Effector CD8-positive, alpha-beta T cell (primary cell): ENCODE data around the gene ATXN1L.
"Not testable (repeated sequence)": the region's sequence is repeated elsewhere in the genome, so short reads cannot be mapped to it uniquely, and the experiment has no call there.

Experiments
- DNase-seq: peaks from one replicate; lab custom pipeline; 2025; lab: John Stamatoyannopoulos, UW

Gene ATXN1L

GRCh38 chr16:71852158-71852557 lies 6.4 kb downstream of the ATXN1L start:
- DNase-seq: no peak

GRCh38 chr16:71852561-71852960 lies 6.8 kb downstream of the ATXN1L start:
- no peak for DNase-seq

DNA sequence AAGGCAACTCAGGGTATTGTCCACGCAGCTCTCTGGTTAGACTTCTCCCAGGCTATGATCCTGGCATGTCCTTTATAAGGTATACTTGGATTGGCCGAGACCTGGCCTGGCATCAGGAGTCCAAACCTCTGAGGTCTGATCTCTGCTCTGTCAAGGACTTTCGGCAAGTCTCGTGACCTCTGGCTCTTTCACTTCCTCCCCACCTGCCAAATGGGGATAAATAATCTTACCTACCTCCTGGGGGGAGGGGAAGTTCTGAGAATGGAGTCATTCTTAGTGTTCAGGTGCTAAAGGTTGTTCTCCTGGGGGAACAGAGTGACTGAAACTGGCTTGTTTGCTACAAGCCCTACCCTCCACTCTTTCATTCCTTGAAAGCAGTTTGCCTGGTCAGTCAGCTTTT lies 7.6 kb downstream of the ATXN1L start:
- no peak for DNase-seq

GRCh38 chr16:71854369-71854948 lies 8.7 kb downstream of the ATXN1L start:
- DNase-seq: no peak

DNA sequence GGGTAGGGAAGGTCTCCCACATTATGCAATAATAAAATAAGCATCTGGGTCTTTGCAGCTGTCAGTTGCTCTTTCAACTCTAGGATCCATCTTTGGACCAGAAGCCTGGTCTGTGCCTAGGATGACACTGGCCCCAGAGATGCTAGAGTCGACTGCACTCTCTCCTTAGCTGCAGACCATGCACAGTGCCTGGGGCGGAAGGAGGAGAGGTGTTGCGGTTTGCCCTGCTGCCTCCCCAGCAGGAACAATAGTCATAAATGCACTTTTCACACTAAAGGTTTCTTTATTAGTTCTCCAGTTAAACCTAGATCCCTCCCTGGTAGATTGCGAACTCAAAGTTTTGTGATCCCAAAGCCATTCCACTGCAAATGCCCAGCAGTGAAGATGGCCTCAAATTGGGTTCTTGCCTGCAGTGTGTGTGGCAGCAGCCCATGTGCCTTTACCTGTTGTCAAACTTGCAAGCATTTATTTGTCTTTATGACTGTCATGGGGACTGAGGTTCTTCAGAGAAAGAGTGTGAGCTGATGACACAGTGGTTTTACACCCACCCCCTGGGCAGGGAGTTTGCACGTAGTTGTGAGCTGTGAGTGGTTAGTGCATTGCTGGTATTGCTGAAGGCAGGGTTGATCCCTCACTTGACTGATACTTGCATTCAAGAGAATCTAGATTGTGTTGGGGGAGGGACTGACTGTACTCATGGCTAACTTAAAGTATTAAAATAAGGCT lies 10.3 kb downstream of the ATXN1L start:
- DNase-seq: no peak

DNA sequence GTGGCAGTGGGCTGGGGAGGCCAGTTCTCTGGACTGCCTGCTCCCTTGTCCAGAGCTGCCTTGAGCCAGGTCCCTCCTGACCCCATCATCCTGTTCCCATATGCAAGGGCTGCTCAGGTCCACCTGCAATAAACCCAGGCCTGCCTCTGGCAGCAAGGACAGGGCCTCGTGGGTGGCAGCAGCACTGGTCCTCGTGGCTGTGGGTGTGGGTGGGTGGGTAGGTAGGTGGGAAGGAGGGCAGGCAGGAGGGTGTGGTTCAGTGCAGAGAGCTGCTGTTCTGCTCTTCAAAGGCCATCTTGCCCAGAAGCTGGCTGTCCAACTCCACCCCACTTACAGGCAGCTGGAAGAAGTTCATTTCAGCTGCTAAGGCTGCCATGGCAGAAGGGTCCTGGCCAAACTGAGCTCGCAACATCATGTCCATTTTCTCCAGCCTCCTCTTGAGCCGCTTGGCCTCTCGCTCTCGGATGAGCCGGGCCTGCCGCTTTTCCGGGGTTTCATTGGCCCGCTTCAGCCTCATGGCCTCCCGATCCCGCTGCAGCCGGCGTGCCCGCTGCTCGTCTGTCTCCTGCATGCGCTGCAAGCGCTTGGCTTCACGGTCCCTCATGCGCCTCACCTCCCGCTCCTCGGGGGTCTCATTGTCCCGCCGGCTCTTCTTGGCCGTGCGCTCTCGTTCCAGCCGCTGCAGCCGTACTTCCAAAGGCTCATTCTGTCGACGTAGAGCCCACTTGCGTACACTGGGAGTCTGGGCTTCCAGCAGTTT lies 14.2 kb downstream of the ATXN1L start:
- no peak for DNase-seq

- no peak for DNase-seq
These were observed 18.2 kb downstream of the ATXN1L start for GRCh38 chr16:71863995-71864394.

- DNase-seq: no peak
These were observed 19.5 kb downstream of the ATXN1L start for GRCh38 chr16:71865173-71865863.

DNA sequence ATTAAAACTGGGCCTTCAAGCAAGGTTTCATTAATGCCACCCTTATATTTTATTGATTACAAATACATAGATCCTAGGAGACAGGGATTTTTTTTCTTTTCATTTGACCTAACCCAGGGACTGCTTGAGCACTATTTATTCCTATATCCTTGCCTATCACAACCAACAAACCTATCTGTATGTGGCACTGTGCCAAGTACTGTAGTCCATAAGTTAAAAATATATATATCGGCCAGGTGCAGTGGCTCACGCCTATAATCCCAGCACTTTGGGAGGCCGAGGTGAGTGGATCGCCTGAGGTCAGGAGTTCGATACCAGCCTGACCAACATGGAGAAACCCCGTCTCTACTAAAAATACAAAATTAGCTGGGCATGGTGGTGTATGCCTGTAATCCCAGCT lies 21.4 kb downstream of the ATXN1L start:
- DNase-seq: not testable (repeated sequence)

DNA sequence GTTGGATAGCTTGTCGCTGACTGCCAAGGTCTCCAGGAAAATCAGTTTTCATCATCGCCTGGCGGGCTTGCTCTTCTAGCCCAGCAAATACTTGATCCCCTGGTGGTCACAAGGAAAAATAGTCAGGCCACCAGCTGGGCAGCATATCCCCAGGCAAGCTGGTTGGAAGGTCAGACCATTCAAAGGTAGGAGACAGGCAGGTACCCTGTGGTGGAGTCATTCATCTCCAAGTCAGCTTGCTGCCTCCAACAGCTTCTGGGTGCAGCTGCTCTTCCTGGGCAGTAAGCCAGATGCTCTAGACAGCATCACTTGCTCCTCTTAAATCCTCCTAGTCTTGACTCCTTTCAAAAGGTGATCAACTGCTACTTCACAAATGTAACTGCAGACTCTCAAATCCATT lies 22.2 kb downstream of the ATXN1L start:
- no peak for DNase-seq

DNA sequence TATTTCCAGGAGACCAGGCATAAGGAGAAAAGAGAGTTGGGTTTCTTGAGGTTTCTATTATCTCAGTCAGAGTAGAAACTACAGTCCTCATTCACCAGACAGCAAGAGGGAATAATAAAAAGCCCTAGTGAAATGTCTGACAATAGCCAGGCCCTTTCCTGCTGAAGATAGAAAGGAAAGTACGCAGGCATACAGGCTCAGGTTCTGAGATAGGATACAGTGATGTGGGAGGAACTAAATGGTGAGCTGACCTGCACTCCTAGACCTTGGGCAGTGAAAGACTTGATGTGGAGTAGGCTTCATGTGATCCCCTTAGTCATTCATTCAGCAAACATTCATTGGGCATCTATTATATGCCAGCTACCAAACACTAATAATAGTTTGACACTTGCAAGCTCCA lies 23.3 kb downstream of the ATXN1L start:
- DNase-seq: no peak

DNA sequence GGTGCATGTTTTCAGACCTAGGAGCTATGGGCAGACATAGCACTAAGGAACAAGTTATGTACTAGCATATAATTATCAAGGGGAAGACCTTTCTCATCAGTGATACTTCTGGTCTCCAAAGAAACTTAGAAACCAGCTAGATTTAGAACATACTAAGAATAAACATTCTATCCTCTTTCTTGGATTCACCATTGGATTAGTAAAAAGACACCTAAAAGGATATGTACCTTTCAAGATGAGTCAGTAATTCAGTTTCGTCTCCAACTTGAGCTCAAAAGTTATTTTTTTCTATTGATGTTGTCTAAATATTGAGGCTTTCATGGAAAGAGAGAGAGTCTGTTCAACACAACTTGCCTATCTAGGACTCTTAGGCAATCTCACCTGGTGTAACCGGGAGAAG lies 25.0 kb downstream of the ATXN1L start:
- no peak for DNase-seq

DNA sequence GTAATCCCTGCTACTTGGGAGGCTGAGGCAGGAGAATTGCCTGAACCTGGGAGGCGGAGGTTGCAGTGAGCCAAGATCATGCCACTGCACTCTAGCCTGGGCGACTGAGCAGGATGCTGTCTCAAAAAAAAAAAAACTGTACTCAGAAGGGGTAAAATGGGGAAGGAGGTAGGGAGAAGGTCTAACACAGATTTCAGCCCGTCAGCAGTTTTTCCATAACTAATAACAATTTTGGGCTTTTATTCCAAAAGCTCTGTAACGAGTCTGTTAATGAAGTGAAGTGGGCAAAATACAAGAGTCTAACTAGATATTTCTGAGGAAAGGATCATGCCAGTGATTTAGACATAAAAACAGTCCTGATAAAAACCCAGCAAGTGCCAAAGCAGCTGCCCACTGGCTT lies 27.4 kb downstream of the ATXN1L start:
- DNase-seq: no peak

DNA sequence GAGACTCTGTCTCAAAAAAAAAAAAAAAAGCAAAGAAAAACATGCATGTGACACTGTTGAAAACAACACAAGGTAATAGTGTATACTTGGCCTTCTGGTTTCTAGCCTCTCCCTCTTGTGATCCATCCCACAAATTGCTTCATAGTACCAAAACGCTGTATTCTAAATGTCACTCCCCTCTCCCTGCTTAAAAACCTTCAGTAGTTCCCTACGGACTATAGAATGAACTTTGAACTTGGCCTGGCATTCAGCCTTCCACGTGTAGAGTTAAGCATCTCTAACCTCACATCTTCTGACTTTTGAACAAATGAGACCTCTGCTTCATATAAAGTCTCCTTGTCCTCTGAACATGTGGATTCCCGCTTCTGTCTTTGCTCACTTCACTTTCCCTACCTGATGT lies 33.1 kb downstream of the ATXN1L start:
- no peak for DNase-seq

- no peak for DNase-seq
These were observed 34.4 kb downstream of the ATXN1L start for GRCh38 chr16:71880176-71880575.

- peak; percentile 57 for DNase-seq
These were observed 36.9 kb downstream of the ATXN1L start for GRCh38 chr16:71882505-71883167.

GRCh38 chr16:71883168-71883848 lies 37.5 kb downstream of the ATXN1L start:
- DNase-seq: peak; percentile 23

DNA sequence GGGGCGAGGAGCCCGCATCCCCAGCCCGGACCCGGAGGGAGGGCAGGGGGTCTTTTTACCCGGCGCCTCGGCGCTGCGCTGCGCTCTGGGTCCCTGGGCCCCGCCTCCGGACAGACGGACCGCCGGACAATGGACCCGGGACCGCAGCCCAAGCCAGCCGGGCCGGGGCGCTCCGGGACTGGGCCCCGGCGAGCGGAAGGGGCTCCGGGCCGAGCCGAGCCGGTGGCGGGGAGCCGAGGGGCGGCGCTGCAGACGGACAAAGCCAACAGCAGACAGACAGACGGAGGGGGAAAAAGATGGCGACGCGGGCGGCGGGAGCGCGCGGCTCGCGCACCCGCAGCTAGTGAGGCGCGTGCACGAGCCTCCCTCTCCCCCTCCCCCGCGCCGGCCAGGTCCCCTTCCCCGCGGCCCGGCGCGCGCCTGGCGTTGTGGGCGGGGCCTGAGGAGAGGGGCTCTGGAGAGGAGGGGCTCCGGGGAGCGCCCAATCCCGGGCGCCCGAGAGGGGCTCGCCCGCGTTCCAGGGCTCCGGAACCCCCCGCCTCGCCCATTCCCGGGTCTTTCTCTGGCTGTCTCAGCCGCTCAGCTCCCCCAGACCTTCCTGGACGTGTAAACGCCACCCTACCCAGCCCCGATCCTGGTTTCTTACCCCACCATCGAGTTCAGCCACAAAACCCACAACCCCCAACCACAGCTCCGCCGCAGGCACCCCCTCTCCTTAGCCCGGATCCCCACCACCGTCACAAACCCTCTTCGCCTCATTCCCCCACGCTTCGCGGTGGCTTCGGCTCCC lies 38.3 kb downstream of the ATXN1L start, which contains the start of gene ZNF821:
Gene ZNF821 (minus strand): TSS at position 334 of the 790 bp plus-strand sequence. CDS start 4,236 bp downstream, outside the sequence.
- peak; percentile 74 for DNase-seq

GRCh38 chr16:71885261-71885650 lies 39.5 kb downstream of the ATXN1L start:
- no peak for DNase-seq

DNA sequence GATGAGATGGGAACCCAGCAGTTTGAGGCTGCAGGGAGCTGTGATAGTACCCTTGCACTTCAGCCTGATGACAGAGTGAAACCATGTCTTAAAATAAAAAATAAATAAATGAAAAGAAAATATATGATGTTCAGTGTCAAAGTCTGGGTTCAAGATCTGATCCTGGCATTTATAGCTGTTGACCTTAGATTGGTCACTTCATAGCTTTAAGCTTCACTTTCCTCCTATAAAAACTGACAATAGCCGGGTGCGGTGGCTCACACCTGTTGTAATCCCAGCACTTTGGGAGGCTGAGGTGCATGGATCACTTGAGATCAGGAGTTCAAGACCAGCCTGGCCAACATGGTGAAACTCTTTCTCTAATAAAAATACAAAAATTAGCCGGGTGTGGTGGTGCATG lies 43.4 kb downstream of the ATXN1L start:
- no peak for DNase-seq

DNA sequence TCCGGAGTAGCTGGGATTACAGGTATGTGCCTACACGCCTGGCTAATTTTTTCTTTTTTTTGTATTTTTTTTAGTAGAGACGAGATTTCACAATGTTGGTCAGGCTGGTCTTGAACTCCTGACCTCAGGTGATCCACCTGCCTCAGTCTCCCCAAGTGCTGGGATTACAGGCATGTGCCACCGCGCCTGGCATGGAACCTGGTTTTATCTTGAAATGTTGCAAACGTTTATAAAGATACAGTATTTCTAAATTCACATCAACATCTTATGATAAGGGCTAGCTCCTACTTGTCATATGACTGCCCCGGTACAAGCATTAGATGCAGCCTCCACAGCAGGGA lies 48.1 kb downstream of the ATXN1L start:
- DNase-seq: no peak
